Testis (tissue), 3 donors: ENCODE results near the gene TRAPPC10. TPM values are rescaled to one million over a fixed set of nuclear protein-coding genes. Genes with fewer than 3 reads are reported as not detected.

Source experiments
- DNase-seq: peaks from one replicate; pipeline ENCODE4 v3.0.0-alpha.2; 2019
- H3K27ac ChIP-seq, 2 donors: fragments of 200-600 bp; sonication (generic); one replicate each; pipeline ENCODE4 v1.5.1; 2019
- H3K27me3 ChIP-seq: fragments of 200-600 bp; sonication (generic); one replicate; pipeline ENCODE4 v1.5.1; 2019
- H3K36me3 ChIP-seq: fragments of 200-600 bp; sonication (generic); one replicate; pipeline ENCODE4 v1.5.1; 2017; ENCODE audit warnings: low read depth; ENCODE audit errors: missing control alignments
- H3K4me1 ChIP-seq: fragments of 200-600 bp; sonication (generic); one replicate; pipeline ENCODE4 v1.5.1; 2019
- H3K4me3 ChIP-seq, 2 donors: fragments of 200-600 bp; sonication (generic); one replicate each; pipeline ENCODE4 v1.5.1; 2017 to 2019
- H3K9me3 ChIP-seq: fragments of 200-600 bp; sonication (generic); one replicate; pipeline ENCODE4 v1.5.1; 2017
- CTCF ChIP-seq, 3 experiments: fragments of 450-650 bp in 2 of 3; fragments of 200-600 bp in 1 of 3; sonication (generic) in 1 of 3; IDR thresholded peaks; one replicate each; pipeline ENCODE4 v1.5.1; 2016 to 2019; ENCODE audit warnings: antibody characterized with exemption in 3 of 3, mild to moderate bottlenecking in 2 of 3, moderate library complexity in 1 of 3
- POLR2A ChIP-seq: fragments of 450-650 bp; IDR thresholded peaks from one replicate; pipeline ENCODE4 v1.6.1; 2017; ENCODE audit warnings: antibody characterized with exemption, mild to moderate bottlenecking, moderate library complexity
- WGBS, 2 donors: methylation state at CpG; one replicate each; pipeline ENCODE4 v1.1.5; 2018; 5-methylcytosine and 5-hydroxymethylcytosine counted together
- intact Hi-C: fragments of 100-400 bp; cut with DNase I; formaldehyde crosslinking; loops from one replicate; pipeline ENCODE4 v1.15.1; 2023; ENCODE audit warnings: low total_unique reads
- polyA plus RNA-seq: library from polyadenylated mRNA; stranded (reverse); fragments of 350-450 nt; fragmentation: Illumina TruSeq; extraction: RNeasy Lipid Tissue Mini Kit (QIAGEN cat#74804); gene quantifications from one replicate; pipeline ENCODE4 v1.2.3, GENCODE V29; 2014; ENCODE audit warnings: low read depth, low replicate concordance; ENCODE audit not compliant: insufficient read depth
- total RNA-seq, 2 donors: library from RNA; depleted of rRNA; stranded (reverse); fragments of >200 nt; gene quantifications; one replicate each; pipeline ENCODE4 v1.2.3, GENCODE V29; 2016

TRAPPC10 gene
- total and polyA plus RNA-seq, 3 donors from 2014 or later, result 46.4 to 69.8 (median 58.0) TPM

GRCh38 chr21:43995521-43996105, 16.5 kb upstream of the TRAPPC10 start:
- intact Hi-C loops, result no loop called here
- Histone ChIP-seq H3K4me3 (no peak overlapping the region), H3K27ac (no peak overlapping the region), H3K27me3 (no peaks in the 10 kb centered on the region), H3K9me3 (no peaks in the 10 kb centered on the region), H3K36me3 (no peaks in the 10 kb centered on the region), H3K4me1 (peaks cover 12% of the 10 kb centered on the region)
- 87 to 95% methylated on average over 11 to 18 of the region's 18 CpGs for WGBS, 2 donors
- TF ChIP-seq POLR2A, result no peak
- no peak for TF ChIP-seq CTCF (IDR thresholded peaks at IDR 0.05)
- DNase-seq, result no peak

GRCh38 chr21:43997766-43998742, 14.1 kb upstream of the TRAPPC10 start:
- Histone ChIP-seq H3K27me3 (no peaks in the 10 kb centered on the region), H3K4me1 (peaks cover 5% of the 10 kb centered on the region), H3K4me3 (no peak overlapping the region), H3K9me3 (no peaks in the 10 kb centered on the region), H3K36me3 (no peaks in the 10 kb centered on the region), H3K27ac (no peak overlapping the region)
- TF ChIP-seq CTCF (IDR thresholded peaks at IDR 0.05), result no peak
- no peak for TF ChIP-seq POLR2A
- 85 to 86% methylated on average over 5 of the region's 5 CpGs for whole genome bisulfite sequencing, 2 donors
- DNase-seq, result no peak
- intact Hi-C loops, result no loop called here

- H3K4me1 ChIP-seq, result no peaks in the 10 kb centered on the region
- TF ChIP-seq POLR2A, result no peak
- no peak for TF ChIP-seq CTCF (IDR thresholded peaks at IDR 0.05)
- intact Hi-C loops, result no loop called here
- H3K4me3 ChIP-seq, result no peak overlapping the region
- H3K36me3 ChIP-seq, result no peaks in the 10 kb centered on the region
- no peaks in the 10 kb centered on the region for H3K9me3 ChIP-seq
- WGBS, 2 donors, result 51 to 55% methylated on average over 5 to 7 of the region's 7 CpGs
- no peak overlapping the region for H3K27ac ChIP-seq
- DNase-seq, result no peak
- no peaks in the 10 kb centered on the region for H3K27me3 ChIP-seq
Observed at GRCh38 chr21:44000360-44000759, 11.7 kb upstream of the TRAPPC10 start.

GRCh38 chr21:44002511-44002910, 9.6 kb upstream of the TRAPPC10 start:
- Histone ChIP-seq H3K27me3 (no peaks in the 10 kb centered on the region), H3K4me1 (peaks cover 16% of the 10 kb centered on the region), H3K9me3 (no peaks in the 10 kb centered on the region), H3K4me3 (no peak overlapping the region), H3K27ac (no peak overlapping the region), H3K36me3 (no peaks in the 10 kb centered on the region)
- 92 to 94% methylated on average over 10 of the region's 10 CpGs for whole genome bisulfite sequencing, 2 donors
- no peak for TF ChIP-seq POLR2A
- DNase-seq, result no peak
- intact Hi-C loops, result no loop called here

GRCh38 chr21:44003307-44003966, 8.7 kb upstream of the TRAPPC10 start:
- intact Hi-C loops, result no loop called here
- no peak for TF ChIP-seq POLR2A
- no peak for TF ChIP-seq CTCF (IDR thresholded peaks at IDR 0.05)
- H3K27me3 ChIP-seq, result no peaks in the 10 kb centered on the region
- no peaks in the 10 kb centered on the region for H3K9me3 ChIP-seq
- no peak for DNase-seq
- H3K4me3 ChIP-seq, result no peak overlapping the region
- no peaks in the 10 kb centered on the region for H3K36me3 ChIP-seq
- 88 to 91% methylated on average over 5 of the region's 5 CpGs for WGBS, 2 donors
- peaks cover 16% of the 10 kb centered on the region for H3K4me1 ChIP-seq
- H3K27ac ChIP-seq, result no peak overlapping the region
